ENCODE data around the gene PGAM2.
"Not testable (repeated sequence)": the region's sequence is repeated elsewhere in the genome, so short reads cannot be mapped to it uniquely, and the experiment has no call there.

- not testable (repeated sequence) for TF ChIP-seq USF2 (IDR thresholded peaks at IDR 0.05); POLR2A (IDR thresholded peaks at IDR 0.05; ENCODE audit: low read length); CTCF (IDR thresholded peaks at IDR 0.05); MYC (IDR thresholded peaks at IDR 0.05; ENCODE audit: borderline replicate concordance, low read length); ELK1 (IDR thresholded peaks at IDR 0.05; ENCODE audit: low read depth, low read length); MAX (IDR thresholded peaks at IDR 0.05); ESRRA (IDR thresholded peaks at IDR 0.05; ENCODE audit: borderline replicate concordance, low read length); REST (IDR thresholded peaks at IDR 0.05); MAFK (IDR thresholded peaks at IDR 0.05; ENCODE audit: partially characterized antibody); HOXA7 (CRISPR knock-in tag; IDR thresholded peaks at IDR 0.05); EP300 (IDR thresholded peaks at IDR 0.05); ZNF302 (CRISPR knock-in tag; IDR thresholded peaks at IDR 0.05)
These were observed 35.9 kb downstream of the PGAM2 start for GRCh38 chr7:44029433-44029832.
